Measurements from ENCODE around the gene SLC39A11.
A peak's percentile ranks its signal among the peaks of the same experiment; 100 is the strongest.
"Not testable (repeated sequence)": the region's sequence is repeated elsewhere in the genome, so short reads cannot be mapped to it uniquely, and the experiment has no call there.

SLC39A11 gene

DNA sequence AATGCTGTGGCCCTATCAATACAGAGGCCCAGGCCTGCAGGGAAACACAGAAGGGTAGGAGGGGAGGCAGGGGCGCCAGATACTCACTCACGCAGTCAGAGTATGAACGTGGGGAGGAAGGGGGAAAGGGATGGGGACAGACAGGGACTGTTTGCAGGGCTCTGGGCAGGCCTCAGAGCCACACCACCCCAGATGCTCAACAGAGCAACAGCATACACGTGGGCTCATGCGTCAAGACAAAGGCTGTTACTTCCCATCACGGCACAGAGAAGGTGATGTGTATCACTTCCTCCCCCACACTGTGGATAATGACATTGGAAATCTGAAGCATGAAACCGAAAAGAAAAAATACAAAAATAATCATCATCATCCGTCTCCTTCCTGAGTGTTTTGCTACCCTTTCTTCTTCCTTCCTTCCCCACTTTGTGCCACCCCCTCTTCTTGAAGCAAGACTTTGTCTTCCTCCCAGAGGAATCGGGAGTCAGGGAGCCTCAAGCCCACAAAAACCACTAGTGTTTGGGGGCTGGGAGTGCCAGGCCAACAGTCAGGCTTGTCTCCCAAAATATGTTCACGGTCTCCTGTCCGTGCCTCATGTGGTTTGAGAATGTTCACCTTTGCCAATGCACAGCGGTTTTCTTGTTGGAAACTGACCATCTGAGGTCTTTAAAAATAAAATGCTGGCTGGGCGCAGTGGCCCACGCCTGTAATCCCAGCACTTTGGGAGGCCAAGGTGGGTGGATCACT, 20.1 kb downstream of the SLC39A11 start:
- DNase-seq (ENCODE audit: low read depth, low spot score), result no peak

DNA sequence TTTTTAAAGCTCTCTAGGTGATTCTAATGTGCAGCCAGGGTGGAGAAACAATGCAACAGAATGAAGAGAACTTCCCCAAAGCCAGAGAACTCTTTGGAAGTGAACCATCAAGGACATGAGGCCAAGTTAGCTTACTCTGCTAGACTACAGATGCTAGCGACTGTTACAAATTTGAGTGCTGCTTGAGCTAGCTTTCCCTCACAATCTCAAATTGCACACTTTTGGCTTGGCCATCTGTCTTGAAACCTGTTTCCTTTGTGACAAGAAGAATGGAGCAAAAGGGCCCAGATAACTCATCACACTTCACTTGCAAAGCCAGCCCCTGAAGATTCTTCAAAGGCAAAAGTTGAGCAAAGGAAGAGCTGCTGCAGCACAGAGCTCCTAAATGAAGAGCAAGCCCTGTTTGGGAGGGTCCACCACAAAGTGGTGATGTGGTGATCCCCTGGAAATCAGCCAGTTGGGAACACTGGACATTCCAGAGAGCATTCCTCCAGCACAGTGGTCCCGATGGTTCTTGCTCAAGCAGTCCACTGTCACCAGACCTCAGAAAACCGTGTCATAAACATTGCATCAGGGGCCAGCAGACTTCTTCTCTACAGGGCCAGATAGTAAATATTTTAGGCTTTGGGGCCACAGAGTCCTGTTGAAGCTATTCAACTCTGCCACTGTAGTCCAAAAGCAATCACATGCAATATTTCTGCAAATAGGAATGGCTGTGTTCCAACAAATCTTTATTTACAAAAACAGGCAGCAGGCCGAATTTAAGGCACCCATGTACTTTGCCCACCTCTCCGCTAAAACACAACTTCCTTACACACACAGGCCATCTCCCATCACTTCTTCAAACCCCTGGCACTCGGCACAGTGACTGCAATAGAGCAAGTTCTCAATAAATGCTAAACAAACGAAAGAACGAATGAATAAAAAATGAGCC, 21.2 kb downstream of the SLC39A11 start:
- peak; percentile 35 for DNase-seq (ENCODE audit: low read depth, low spot score)

DNA sequence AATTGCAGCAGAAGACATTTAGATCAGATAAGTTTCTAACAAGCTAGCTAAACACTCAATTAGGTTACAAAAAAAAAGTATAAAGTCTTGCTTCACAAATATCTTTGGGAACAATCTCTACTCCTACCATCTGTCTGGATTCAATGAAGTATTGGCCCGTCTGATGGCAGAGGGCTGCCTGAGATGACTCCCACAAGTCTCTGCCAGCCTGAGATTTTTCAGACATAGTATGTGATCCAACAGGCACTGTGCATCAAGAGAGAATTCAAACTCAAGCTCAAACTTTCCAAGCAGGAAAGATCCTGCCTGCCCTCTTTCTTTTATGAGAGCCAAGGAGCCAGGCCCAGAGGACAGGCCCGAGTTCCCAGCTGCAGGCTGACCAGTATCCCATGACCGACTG, 22.6 kb downstream of the SLC39A11 start:
- no peak for DNase-seq (ENCODE audit: low read depth, low spot score)

DNA sequence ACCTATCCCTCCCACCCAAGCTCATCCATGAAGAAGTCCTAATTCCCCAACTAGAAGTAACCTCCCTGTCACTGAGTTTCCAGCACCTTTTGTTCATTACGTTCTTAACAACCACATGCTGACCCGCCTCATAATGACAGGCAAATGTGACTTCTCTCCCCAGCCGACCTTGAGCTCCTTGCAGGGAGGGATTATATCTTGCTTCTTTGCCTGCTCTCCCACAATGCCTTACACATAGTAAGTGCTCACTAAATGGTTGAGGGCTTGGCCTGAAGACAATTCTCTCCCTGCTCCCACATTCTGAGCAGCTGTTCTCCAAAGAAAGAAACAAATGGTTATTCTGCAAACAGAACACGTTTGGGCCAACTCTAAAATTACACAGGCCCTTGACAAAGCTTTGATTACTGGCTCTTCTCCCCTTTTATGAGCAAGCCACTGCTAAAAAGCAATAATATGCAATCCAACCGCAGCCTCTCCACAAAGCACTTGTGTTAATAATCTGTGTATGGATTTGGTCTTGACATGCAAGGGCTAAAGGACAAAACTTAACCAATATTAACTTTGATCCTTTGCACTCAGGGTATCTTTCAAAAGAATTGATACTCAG, 23.2 kb downstream of the SLC39A11 start:
- no peak for DNase-seq (ENCODE audit: low read depth, low spot score)

DNA sequence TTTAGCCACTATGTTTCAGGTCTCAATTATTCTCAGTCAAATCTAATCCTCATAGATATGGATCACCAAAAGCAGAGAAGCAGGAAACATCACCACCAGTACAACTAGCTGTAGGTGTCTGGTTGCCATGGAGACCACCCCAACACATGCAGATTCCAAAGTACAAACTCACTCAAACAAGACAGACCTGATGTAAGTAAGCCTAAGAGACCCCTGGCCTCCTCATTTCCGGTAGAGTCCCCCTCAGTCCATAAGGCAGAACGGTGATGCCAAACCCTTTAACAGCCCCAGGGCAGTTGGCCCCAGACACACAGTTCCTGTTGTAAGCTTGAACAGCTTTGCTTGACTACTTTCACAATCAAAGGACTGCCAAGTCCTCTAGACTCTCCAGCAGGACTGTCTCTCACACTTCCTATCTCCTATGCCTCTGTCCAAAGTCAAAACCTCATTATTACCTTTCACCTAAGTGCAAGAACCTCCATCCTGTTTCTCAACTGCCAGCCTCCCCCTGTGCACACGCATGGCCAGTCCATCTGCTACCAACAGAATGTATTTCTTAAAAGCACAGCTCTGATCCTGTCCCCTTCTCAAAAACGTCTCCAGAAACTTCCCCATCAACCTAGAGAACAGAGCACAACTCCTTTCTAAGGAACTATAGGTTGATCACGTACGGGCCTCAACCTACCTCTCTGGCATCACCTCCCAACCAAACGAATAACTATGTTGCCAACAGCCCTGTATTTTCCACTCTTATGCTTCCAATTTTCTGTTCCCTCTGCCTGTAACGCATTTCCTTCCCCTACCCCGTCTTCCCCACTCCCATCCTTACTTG, 23.9 kb downstream of the SLC39A11 start:
- peak; percentile 67 for DNase-seq (ENCODE audit: low read depth, low spot score)

DNA sequence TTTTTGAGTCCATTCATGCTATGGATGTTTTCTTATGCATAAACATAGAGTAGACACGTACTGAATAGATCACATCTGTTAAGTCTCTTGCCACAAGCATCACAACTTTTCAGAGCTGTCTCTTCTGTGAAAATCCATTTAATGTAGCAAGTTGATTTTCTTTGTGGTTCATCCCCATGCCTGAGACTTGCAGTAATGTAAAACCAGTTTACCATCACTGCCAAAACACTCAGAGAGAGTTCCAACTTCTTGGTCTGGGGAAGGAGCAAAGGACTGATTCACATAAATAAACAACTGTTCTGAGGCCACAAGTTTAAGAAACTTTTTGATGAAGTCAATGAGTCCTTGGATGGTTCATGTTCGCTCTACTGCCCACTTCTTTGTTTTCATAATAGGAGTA, 24.8 kb downstream of the SLC39A11 start:
- peak; percentile 86 for DNase-seq (ENCODE audit: low read depth, low spot score)

DNA sequence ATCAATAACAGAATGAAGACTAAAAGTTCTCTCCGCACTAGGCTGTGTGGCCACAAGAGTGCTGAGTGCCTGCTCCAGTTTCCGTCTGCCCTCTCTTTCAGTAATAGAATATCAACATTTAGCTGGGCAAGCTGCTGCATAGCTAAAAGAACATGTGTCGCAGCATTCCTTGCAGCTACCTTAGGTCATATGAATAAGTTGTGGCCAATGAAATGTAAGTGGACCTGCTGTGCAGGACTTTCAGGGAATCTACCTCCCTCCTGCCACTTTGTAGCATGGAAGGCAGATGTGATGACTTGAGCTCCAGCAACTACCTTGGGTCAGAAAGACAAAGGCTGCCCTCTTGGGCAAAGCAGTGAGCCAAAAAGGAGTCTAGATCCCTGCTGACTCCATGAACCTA, 25.4 kb downstream of the SLC39A11 start:
- peak; percentile 28 for DNase-seq (ENCODE audit: low read depth, low spot score)

DNA sequence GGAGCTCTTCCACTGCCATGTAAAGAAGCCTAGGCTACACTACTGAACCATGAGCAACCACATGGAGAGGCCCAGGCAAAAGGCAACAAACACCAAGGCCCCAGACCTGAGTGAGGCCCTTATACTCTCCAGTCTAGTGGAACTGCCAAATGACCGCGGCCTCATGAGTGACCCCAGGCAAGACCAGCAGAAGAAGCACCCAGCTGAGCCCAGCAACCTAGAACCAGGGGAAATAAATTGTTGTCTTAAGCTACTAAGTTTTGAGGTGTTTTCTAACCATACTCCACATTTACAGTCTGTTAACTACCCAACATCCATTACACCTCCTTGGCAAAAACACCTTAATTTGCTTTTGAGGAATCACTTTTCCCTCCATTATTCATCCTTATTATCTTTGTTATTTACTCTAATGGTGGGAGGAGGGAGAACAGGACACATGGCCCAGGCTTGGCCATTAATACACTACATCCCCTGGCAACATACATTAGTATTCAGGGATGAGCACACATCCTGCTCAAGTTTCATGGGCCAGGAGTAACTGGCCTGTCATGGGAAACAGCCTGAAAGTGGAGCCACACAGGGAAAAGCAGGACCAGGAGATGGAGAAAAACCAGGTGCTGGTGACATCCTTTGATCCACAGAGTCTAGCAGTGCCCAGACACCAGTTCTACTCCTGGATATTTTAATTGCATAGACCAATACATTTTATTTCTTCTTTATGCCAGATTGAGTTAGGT, 26.2 kb downstream of the SLC39A11 start:
- DNase-seq (ENCODE audit: low read depth, low spot score), result no peak

DNA sequence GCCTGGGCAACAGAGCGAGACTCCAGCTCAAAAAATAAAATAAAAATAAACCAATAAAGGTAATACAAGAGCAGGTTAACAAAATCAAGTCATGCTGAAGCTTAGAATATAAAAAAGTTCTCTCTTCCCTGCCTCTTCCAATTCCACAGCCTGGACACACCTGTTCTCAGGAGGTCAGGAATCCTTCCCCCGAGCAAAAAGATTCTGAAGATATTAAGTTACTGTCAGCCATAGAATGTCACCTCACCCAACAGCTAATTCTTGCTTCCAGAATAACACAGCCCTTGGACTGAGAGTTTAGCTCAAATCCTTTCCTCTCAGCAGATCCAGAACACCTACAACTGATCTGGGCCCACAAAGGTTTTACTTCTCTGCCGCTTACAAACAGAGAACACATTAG, 27.1 kb downstream of the SLC39A11 start:
- no peak for DNase-seq (ENCODE audit: low read depth, low spot score)

DNA sequence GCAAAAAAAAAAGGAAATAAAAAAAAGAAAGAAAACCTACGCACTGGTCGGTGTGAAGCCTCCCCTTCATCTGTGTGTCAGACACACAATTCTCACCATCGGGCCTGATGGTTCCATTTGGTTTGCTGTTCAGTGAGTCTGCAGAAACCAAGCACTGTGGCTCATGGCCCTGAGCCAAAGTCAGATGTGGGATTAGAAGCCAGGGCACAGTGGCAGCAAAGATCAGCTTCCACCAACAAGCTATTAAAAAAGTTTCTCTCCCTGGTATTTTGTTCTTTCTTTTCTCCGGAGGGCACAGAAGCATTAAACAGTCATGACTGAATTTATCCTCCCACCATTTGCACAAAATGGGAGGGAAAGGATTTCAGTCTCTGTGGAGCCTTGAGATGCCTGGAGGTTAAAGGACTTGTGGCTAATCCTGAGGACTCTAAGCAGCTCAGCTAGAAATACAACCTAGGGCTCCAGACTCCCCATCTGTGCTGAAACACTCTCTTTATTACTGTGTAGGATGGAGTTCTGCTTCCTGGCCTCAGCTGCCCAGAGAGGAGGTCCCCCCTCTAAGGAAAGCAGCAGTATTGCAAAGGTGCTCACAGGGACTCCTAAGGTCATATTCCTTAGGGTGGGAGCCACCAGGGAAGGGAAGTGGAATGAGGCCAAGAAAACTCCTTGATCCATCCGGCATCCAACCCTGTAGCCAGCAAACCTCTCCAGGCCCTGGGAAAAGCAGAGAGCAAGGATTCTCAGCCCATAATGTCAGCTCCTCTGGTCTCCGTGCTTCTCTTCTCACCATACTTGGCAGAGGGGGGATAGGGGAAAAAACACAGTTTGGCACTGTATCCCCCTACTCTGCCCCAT, 28.2 kb downstream of the SLC39A11 start:
- DNase-seq (ENCODE audit: low read depth, low spot score), result peak; percentile 35

DNA sequence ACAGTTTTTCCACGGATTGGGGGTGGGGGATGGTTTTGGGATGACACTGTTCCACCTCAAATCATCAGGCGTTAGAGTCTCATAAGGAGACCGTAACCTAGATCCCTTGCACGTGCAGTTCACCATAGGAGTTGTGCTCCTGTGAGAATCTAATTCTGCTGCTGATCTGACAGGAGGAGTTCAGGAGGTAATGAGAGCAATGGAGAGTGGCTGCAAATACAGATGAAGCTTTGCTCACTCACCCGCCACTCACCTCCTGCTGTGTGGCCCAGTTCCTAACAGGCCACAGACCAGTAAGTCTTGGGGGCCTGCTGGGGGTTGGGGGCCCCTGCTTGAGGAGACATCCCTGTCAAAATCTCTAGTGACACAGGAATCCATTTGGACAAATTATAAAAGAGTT, 29.8 kb downstream of the SLC39A11 start:
- DNase-seq (ENCODE audit: low read depth, low spot score), result no peak

DNA sequence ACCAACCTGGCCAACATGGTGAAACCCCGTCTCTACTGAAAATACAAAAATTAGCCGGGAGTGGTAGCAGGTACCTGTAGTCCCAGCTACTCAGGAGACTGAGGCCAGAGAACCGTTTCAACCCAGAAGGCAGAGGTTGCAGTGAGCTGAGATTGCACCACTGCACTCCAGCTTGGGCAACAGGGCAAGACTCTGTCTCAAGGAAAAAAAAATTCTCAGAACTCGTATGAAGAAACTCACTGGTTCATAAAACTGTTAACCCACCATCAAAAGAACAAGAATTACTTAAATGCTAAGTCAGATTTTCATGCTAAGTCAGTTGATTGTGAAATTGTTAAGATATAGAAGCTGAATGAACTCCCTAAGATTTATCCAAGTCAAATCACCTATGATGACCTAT, 31.3 kb downstream of the SLC39A11 start:
- no peak for DNase-seq (ENCODE audit: low read depth, low spot score)

DNA sequence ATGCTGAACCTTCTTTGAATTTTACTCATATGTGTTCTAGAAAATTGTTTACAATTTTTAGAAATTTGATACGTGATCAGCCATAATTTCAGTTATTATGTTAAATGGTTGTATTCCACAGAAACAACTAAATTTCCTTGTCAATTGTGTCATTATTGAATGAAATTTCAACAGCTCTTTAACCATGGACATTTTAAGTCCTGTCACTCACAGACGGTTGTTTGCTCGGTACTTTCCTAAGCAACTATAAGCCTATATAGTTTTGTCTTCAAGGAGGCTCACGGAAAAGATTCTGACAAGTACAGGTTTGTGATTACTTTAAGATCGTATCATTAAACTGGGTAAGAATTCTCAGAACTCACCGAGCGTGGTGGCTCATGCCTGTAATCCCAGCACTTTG, 31.8 kb downstream of the SLC39A11 start:
- DNase-seq (ENCODE audit: low read depth, low spot score), result no peak

DNA sequence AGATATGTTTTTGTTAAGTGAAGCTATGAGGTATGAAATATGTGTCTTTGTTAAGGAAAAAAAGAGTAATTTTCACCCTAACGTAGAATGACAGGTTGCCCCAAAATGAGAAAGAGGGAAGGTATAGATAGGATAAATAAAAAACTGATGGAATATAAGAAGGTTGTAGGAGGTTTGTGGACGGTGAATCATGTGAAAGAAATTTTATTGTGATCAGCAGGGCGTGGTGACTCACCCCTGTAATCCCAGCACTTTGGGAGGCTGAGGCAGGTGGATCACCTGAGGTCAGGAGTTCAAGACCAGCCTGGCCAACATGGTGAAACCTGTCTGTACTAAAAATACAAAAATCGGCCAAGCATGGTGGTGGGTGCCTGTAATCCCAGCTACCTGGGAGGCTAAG, 32.8 kb downstream of the SLC39A11 start:
- DNase-seq (ENCODE audit: low read depth, low spot score), result not testable (repeated sequence)

DNA sequence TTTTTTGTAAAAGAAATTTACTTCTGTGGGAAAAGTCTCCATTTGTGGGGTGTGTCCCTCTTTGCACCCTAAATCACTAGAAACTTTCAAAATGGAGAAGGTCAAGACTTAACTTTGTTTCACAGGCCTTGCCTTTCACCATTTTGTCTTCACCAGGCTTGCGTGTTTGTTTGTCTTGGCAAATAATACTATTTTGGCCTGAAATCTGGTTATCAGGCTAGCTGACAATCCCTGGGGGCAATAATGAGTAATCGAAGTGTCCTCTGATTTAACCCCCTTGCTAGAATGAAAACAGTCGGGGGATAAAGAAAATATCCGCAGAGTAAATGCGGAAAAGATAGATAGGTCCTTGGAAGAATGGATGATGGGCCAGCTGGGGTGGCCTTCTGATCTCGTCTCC, 34.5 kb downstream of the SLC39A11 start:
- DNase-seq (ENCODE audit: low read depth, low spot score), result no peak

DNA sequence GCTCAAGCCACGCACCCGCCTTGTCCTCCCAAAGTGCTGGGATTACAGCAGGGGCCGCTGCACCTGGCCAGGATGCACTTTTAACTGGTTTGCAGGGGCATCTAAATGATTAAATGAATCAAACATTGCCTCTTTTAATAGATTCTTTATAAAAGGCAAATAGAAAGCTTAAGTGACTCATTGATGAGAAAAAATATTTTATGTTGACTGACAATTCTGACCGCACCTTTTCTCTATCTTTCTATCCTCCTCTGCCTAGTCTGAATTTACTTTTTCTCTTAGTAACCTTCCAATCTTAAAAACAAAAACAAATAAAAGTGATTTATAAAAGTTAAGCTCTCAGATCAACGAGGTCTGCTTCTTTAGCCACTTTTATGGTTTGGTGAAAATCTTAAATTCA, 35.3 kb downstream of the SLC39A11 start:
- DNase-seq (ENCODE audit: low read depth, low spot score), result no peak

DNA sequence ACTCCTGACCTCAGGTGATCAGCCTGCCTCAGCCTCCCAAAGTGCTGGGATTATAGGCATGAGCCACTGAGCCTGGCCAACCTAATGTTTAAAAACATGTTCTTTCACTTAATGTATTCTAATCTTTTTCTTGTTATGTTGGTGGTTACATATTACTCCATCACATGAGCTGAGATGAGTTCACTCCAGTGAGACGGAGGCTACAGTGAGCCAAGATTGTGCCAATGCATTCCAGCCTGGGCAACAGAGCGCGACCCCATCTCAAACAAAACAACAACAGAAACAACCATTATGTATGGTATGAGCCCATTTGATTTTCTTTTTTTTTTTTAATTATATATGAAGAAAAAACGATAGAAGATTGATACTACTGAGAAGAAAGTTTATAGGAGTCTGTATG, 39.6 kb downstream of the SLC39A11 start:
- no peak for DNase-seq (ENCODE audit: low read depth, low spot score)

DNA sequence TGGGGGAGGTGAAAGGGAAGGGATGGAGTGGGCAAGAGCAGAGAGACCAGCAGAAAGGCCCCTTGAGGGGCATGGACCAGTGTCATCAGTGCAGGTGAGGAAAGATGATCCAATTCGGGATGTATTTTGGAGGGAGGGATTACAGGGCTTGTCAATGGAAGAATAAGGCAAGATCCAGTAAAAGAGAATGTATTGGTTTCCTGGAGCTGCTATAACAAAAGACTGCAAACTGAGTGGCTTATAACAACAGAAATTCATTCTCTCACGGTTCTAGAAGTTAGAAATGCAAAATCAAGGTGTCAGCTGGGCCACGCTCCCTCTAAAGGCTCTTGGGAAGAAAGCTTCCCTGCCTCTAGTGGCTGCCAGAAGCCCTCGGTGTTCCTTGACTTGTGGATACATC, 41.7 kb downstream of the SLC39A11 start:
- no peak for DNase-seq (ENCODE audit: low read depth, low spot score)

DNA sequence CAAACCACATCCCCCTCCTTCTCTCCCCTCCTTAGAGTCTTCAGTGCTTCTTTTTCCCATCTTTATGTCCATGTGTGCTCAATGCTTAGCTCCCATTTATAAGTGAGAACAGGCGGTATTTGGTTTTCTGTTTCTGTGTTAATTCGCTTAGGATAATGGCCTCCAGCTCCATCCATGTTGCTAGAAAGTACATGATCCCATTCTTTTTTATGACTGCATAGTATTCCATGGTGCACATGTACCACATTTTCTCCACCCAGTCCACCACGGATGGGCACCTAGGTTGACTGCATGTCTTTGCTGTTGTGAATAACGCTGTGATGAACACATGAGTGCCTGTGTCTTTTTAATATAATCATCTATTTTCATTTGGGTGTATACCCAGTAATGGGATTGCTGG, 44.3 kb downstream of the SLC39A11 start:
- DNase-seq (ENCODE audit: low read depth, low spot score), result no peak

DNA sequence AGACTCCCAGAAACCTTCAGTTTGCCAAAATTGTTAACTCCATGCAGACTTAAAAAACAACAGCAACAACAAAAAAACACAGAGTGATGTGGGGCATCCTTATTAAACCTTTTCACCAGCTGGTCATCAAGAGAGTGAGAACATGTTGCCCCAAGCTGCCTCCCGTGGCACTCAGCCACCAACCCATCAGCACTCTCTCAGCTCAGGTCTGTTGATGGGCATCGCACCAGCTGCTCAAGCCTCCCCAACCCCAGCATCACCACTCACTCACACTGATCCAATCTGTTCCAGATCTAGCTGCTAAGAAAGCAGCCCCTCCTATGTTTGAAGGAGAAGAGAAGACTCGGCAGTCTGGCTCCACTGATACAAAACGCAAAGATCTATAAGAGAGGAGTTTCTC, 46.8 kb downstream of the SLC39A11 start:
- no peak for DNase-seq (ENCODE audit: low read depth, low spot score)

Measured in astrocyte of the hippocampus (primary cell).